K562 (cell line): ENCODE results near the gene TBX1. TPM values are rescaled to one million over a fixed set of nuclear protein-coding genes. Genes with fewer than 3 reads are reported as not detected.

ENCODE experiments used
- ATF6 ChIP-seq: sonication (generic); formaldehyde crosslinking; IDR thresholded peaks from 2 replicates; pipeline ENCODE4 v1.4.0; 2020; ENCODE audit warnings: mild to moderate bottlenecking, missing genetic modification reagents
- BDP1 ChIP-seq: IDR thresholded peaks from 3 replicates; pipeline ENCODE4 v1.6.1; 2011; ENCODE audit not compliant: insufficient read length, insufficient read depth
- EP300 ChIP-seq: IDR thresholded peaks from 2 replicates; pipeline ENCODE4 v1.6.1; 2012; ENCODE audit warnings: low read length, improper control_type of control experiment
- ETV5 ChIP-seq: sonication (generic); formaldehyde crosslinking; IDR thresholded peaks from 2 replicates; pipeline ENCODE4 v1.4.0; 2020; ENCODE audit warnings: low read depth, mild to moderate bottlenecking, missing genetic modification reagents
- GATA2 ChIP-seq: sonication (generic); formaldehyde crosslinking; IDR thresholded peaks from 2 replicates; pipeline ENCODE4 v1.4.0; 2020; ENCODE audit warnings: mild to moderate bottlenecking, missing genetic modification reagents
- MEF2D ChIP-seq: conservative IDR thresholded peaks from 2 replicates; pipeline ENCODE4 v1.6.1; 2016; ENCODE audit warnings: low read depth, missing genetic modification characterization, missing compliant biosample characterization
- MTF1 ChIP-seq: fragments of 250-450 bp; sonication (Bioruptor Pico); IDR thresholded peaks from 2 replicates; pipeline ENCODE4 v1.9.0; 2021; ENCODE audit warnings: moderate library complexity, mild to moderate bottlenecking, inconsistent platforms, borderline replicate concordance
- NCOA4 ChIP-seq: fragments of 450-650 bp; IDR thresholded peaks from 2 replicates; pipeline ENCODE4 v1.6.1; 2018; ENCODE audit warnings: mild to moderate bottlenecking; ENCODE audit not compliant: partially characterized antibody
- NR0B1 ChIP-seq: fragments of 450-650 bp; IDR thresholded peaks from one replicate; pipeline ENCODE4 v1.6.1; 2018; ENCODE audit warnings: mild to moderate bottlenecking, moderate library complexity; ENCODE audit not compliant: partially characterized antibody
- NR2C2 ChIP-seq, 2 experiments: fragments of 200-800 bp in 1 of 2; sonication (Bioruptor generic) in 1 of 2; sonication (generic) in 1 of 2; formaldehyde crosslinking in 1 of 2; IDR thresholded peaks; 2 replicates each; pipeline versions ENCODE4 v1.6.1 to v1.8.0; 2016 to 2022; ENCODE audit warnings: mild to moderate bottlenecking in 1 of 2, missing compliant biosample characterization in 1 of 2, missing genetic modification characterization in 1 of 2, missing genetic modification reagents in 1 of 2
- PRPF4 ChIP-seq: fragments of 200-400 bp; formaldehyde crosslinking; IDR thresholded peaks from one replicate; pipeline ENCODE4 v1.6.1; 2017; ENCODE audit warnings: low read length, low read depth, mild to moderate bottlenecking; ENCODE audit not compliant: insufficient read depth, poor library complexity, severe bottlenecking
- RBFOX2 ChIP-seq: fragments of 200-400 bp; formaldehyde crosslinking; IDR thresholded peaks from 2 replicates; pipeline ENCODE4 v1.6.1; 2017; ENCODE audit warnings: low read depth, mild to moderate bottlenecking, low read length, moderate library complexity
- RBM34 ChIP-seq: fragments of 200-400 bp; formaldehyde crosslinking; IDR thresholded peaks from 2 replicates; pipeline ENCODE4 v1.6.1; 2018; ENCODE audit warnings: low read length, borderline replicate concordance; ENCODE audit not compliant: insufficient read depth
- ZNF12 ChIP-seq: sonication (generic); formaldehyde crosslinking; IDR thresholded peaks from 2 replicates; pipeline ENCODE4 v1.4.0; 2020; ENCODE audit warnings: mild to moderate bottlenecking, missing genetic modification reagents
- ZNF217 ChIP-seq: sonication (generic); formaldehyde crosslinking; IDR thresholded peaks from 2 replicates; pipeline ENCODE4 v1.8.0; 2022; ENCODE audit warnings: mild to moderate bottlenecking, missing genetic modification reagents
- ZNF263 ChIP-seq: sonication (generic); formaldehyde crosslinking; IDR thresholded peaks from 2 replicates; pipeline ENCODE4 v1.8.0; 2022; ENCODE audit warnings: mild to moderate bottlenecking, missing genetic modification reagents, borderline replicate concordance
- ZNF282 ChIP-seq: sonication (generic); formaldehyde crosslinking; IDR thresholded peaks from 2 replicates; pipeline ENCODE4 v1.8.1; 2023; ENCODE audit warnings: missing genetic modification reagents
- ZNF79 ChIP-seq: fragments of 250-450 bp; sonication (Bioruptor Pico); IDR thresholded peaks from 2 replicates; pipeline ENCODE4 v1.4.0; 2020; ENCODE audit warnings: low read depth, mild to moderate bottlenecking, moderate library complexity
- ZZZ3 ChIP-seq: fragments of 450-650 bp; IDR thresholded peaks from 2 replicates; pipeline ENCODE4 v1.6.1; 2016; ENCODE audit warnings: antibody characterized with exemption, mild to moderate bottlenecking, moderate library complexity
- polyA plus RNA-seq, 8 experiments: library from polyadenylated mRNA; depleted of rRNA in 4 of 8; stranded (reverse) in 5 of 8; unstranded in 3 of 8; fragments of >200 nt; fragmentation: Nextera tagmentation in 2 of 8; fragmentation: Illumina TruSeq in 1 of 8; extraction: Ambion mirVana in 2 of 8; extraction: Trizol in 1 of 8; gene quantifications; 2 replicates each; pipeline versions ENCODE4 v1.2.1 to v1.2.3, GENCODE V29; 2011 to 2014; ENCODE audit warnings: inconsistent platforms in 1 of 8, missing spikeins in 1 of 8
- total RNA-seq, 7 experiments: library from RNA; depleted of rRNA in 6 of 7; stranded (reverse); fragments of >200 nt in 6 of 7; fragmentation: Illumina TruSeq in 2 of 7; extraction: Trizol in 2 of 7; gene quantifications; 2 replicates each; pipeline versions ENCODE4 v1.2.1 to v1.2.3, GENCODE V29; 2011 to 2021; ENCODE audit warnings: low replicate concordance in 1 of 7
- TF ChIP-seq, protein P1 (sequence below): fragments of 450-650 bp; IDR thresholded peaks from 2 replicates; pipeline ENCODE4 v1.6.1; 2018; ENCODE audit not compliant: partially characterized antibody

TBX1 gene
- total and polyA plus RNA-seq, 9 of the 15 experiments (the other 6 are each of a cell fraction or from before 2014, with no cell fraction given), result 0.07 to 35.0 (median 3.9) TPM

- TF ChIP-seq MEF2D (no peak), RBM34 (no peak), NR0B1 (no peak), ZNF282 (CRISPR knock-in tag) (no peak), ZNF12 (CRISPR knock-in tag) (no peak), NCOA4 (peak; percentile 78), PRPF4 (no peak), NR2C2 (CRISPR knock-in tag; IDR thresholded peaks at IDR 0.05) (no peak), NR2C2 (tag; IDR thresholded peaks at IDR 0.05) (no peak), ETV5 (CRISPR knock-in tag) (no peak), ZNF79 (CRISPR knock-in tag) (no peak), BDP1 (no peak), ATF6 (CRISPR knock-in tag) (no peak), MTF1 (CRISPR knock-in tag) (no peak), ZNF263 (no peak), ZNF217 (CRISPR knock-in tag) (no peak), GATA2 (CRISPR knock-in tag) (no peak), RBFOX2 (peak; percentile 51; the same call in 1 of the 2 replicates), ZZZ3 (no peak), EP300 (no peak)
- TF ChIP-seq, protein P1, sequence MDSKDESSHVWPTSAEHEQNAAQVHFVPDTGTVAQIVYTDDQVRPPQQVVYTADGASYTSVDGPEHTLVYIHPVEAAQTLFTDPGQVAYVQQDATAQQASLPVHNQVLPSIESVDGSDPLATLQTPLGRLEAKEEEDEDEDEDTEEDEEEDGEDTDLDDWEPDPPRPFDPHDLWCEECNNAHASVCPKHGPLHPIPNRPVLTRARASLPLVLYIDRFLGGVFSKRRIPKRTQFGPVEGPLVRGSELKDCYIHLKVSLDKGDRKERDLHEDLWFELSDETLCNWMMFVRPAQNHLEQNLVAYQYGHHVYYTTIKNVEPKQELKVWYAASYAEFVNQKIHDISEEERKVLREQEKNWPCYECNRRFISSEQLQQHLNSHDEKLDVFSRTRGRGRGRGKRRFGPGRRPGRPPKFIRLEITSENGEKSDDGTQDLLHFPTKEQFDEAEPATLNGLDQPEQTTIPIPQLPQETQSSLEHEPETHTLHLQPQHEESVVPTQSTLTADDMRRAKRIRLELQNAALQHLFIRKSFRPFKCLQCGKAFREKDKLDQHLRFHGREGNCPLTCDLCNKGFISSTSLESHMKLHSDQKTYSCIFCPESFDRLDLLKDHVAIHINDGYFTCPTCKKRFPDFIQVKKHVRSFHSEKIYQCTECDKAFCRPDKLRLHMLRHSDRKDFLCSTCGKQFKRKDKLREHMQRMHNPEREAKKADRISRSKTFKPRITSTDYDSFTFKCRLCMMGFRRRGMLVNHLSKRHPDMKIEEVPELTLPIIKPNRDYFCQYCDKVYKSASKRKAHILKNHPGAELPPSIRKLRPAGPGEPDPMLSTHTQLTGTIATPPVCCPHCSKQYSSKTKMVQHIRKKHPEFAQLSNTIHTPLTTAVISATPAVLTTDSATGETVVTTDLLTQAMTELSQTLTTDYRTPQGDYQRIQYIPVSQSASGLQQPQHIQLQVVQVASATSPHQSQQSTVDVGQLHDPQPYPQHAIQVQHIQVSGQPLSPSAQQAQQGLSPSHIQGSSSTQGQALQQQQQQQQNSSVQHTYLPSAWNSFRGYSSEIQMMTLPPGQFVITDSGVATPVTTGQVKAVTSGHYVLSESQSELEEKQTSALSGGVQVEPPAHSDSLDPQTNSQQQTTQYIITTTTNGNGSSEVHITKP, result no peak
Measured at GRCh38 chr22:19760058-19760950, at the start of gene TBX1 (continued).
